GM23338 (cell line): Measurements from ENCODE around the gene PIAS1. TPM values are rescaled to one million over a fixed set of nuclear protein-coding genes. Genes with fewer than 3 reads are reported as not detected.

Source experiments
- ATAC-seq: fragments of 200-7000 bp; cut with Tn5 transposase; 3 replicates; pipeline ENCODE4 v1.9.1; 2020
- DNase-seq: peaks from one replicate; pipeline ENCODE4 v3.0.0-alpha.2; 2015; ENCODE audit warnings: low spot score
- H2AFZ ChIP-seq: fragments of 200-600 bp; sonication (generic); 2 replicates; pipeline ENCODE4 v1.8.0; 2016; ENCODE audit warnings: antibody characterized with exemption, mild to moderate bottlenecking, moderate library complexity
- H3F3A ChIP-seq: fragments of 200-600 bp; sonication (generic); replicated peaks from 2 replicates; pipeline ENCODE4 v1.8.0; 2017; ENCODE audit warnings: antibody characterized with exemption, mixed run types, low read depth
- H3K27ac ChIP-seq: fragments of 200-600 bp; sonication (generic); 2 replicates; pipeline ENCODE4 v1.6.1; 2016; ENCODE audit warnings: low read depth
- H3K27me3 ChIP-seq: fragments of 200-600 bp; sonication (generic); 2 replicates; pipeline ENCODE4 v1.8.0; 2016; ENCODE audit warnings: mild to moderate bottlenecking, mixed run types, moderate library complexity; ENCODE audit not compliant: insufficient read depth
- H3K36me3 ChIP-seq: fragments of 200-600 bp; sonication (generic); 2 replicates; pipeline ENCODE4 v1.8.0; 2016; ENCODE audit warnings: mild to moderate bottlenecking; ENCODE audit not compliant: insufficient read depth
- H3K4me1 ChIP-seq: fragments of 200-600 bp; sonication (generic); 2 replicates; pipeline ENCODE4 v1.8.0; 2016; ENCODE audit warnings: mild to moderate bottlenecking, moderate library complexity; ENCODE audit not compliant: insufficient read depth
- H3K4me2 ChIP-seq: fragments of 200-600 bp; sonication (generic); 2 replicates; pipeline ENCODE4 v1.7.1; 2017; ENCODE audit warnings: mixed run types
- H3K4me3 ChIP-seq: fragments of 200-600 bp; sonication (generic); 2 replicates; pipeline ENCODE4 v1.6.1; 2016; ENCODE audit warnings: mixed run types
- H3K79me2 ChIP-seq: fragments of 200-600 bp; sonication (generic); replicated peaks from 2 replicates; pipeline ENCODE4 v1.8.0; 2017; ENCODE audit warnings: mild to moderate bottlenecking; ENCODE audit not compliant: insufficient read depth
- H3K9me2 ChIP-seq: fragments of 200-600 bp; sonication (generic); 2 replicates; pipeline ENCODE4 v1.8.0; 2017; ENCODE audit not compliant: insufficient read depth
- H4K20me1 ChIP-seq: fragments of 200-600 bp; sonication (generic); replicated peaks from 2 replicates; pipeline ENCODE4 v1.8.0; 2017; ENCODE audit warnings: mild to moderate bottlenecking; ENCODE audit not compliant: insufficient read depth
- H3K27ac Mint-ChIP-seq: 2 replicates; pipeline ENCODE4 v1.8.0; 2020; ENCODE audit warnings: inconsistent platforms, mild to moderate bottlenecking, moderate library complexity, mixed read lengths
- H3K27me3 Mint-ChIP-seq: 3 replicates; pipeline ENCODE4 v1.8.0; 2022; ENCODE audit warnings: low read depth, mild to moderate bottlenecking, moderate library complexity, mixed read lengths, inconsistent platforms; ENCODE audit not compliant: insufficient read depth, poor library complexity
- H3K36me3 Mint-ChIP-seq: 3 replicates; pipeline ENCODE4 v1.8.0; 2021; ENCODE audit warnings: low read depth, mild to moderate bottlenecking, inconsistent platforms, moderate library complexity, mixed read lengths
- H3K4me1 Mint-ChIP-seq: 3 replicates; pipeline ENCODE4 v1.8.0; 2020; ENCODE audit warnings: mild to moderate bottlenecking, inconsistent platforms, mixed read lengths
- H3K4me3 Mint-ChIP-seq: 3 replicates; pipeline ENCODE4 v1.8.0; 2021; ENCODE audit warnings: moderate library complexity, mild to moderate bottlenecking, inconsistent platforms, mixed read lengths
- H3K9me3 Mint-ChIP-seq: 3 replicates; pipeline ENCODE4 v1.8.0; 2020; ENCODE audit warnings: moderate library complexity, mild to moderate bottlenecking, inconsistent platforms, mixed read lengths
- CREB1 ChIP-seq: fragments of 250-450 bp; sonication (Bioruptor Pico); IDR thresholded peaks from 2 replicates; pipeline ENCODE4 v1.5.0; 2020; ENCODE audit warnings: low read depth, mild to moderate bottlenecking, moderate library complexity
- ETS1 ChIP-seq: IDR thresholded peaks from 2 replicates; pipeline ENCODE4 v1.6.1; 2016; ENCODE audit warnings: antibody characterized with exemption
- EZH2 ChIP-seq: fragments of 200-600 bp; sonication (generic); IDR thresholded peaks from one replicate; pipeline ENCODE4 v1.8.0; 2017; ENCODE audit warnings: antibody characterized with exemption, mild to moderate bottlenecking, low read depth; ENCODE audit not compliant: unreplicated experiment
- EZH2phosphoT487 ChIP-seq: fragments of 200-600 bp; sonication (generic); IDR thresholded peaks from one replicate; pipeline ENCODE4 v1.8.1; 2018; ENCODE audit warnings: antibody characterized with exemption; ENCODE audit not compliant: unreplicated experiment
- JUNB ChIP-seq: IDR thresholded peaks from one replicate; pipeline ENCODE4 v1.6.1; 2016; ENCODE audit warnings: antibody characterized with exemption; ENCODE audit not compliant: unreplicated experiment
- NANOG ChIP-seq: IDR thresholded peaks from 2 replicates; pipeline ENCODE4 v1.6.1; 2016; ENCODE audit warnings: antibody characterized with exemption, borderline replicate concordance
- POLR2AphosphoS5 ChIP-seq: IDR thresholded peaks from 2 replicates; pipeline ENCODE4 v1.6.1; 2016; ENCODE audit warnings: antibody characterized with exemption, low read depth
- REST ChIP-seq: IDR thresholded peaks from one replicate; pipeline ENCODE4 v1.6.1; 2018; ENCODE audit warnings: antibody characterized with exemption; ENCODE audit not compliant: unreplicated experiment
- STAT1 ChIP-seq: IDR thresholded peaks from one replicate; pipeline ENCODE4 v1.6.1; 2016; ENCODE audit warnings: antibody characterized with exemption; ENCODE audit not compliant: unreplicated experiment
- ZNF114 ChIP-seq: fragments of 250-450 bp; sonication (Bioruptor Pico); IDR thresholded peaks from 2 replicates; pipeline ENCODE4 v1.5.0; 2020; ENCODE audit warnings: mild to moderate bottlenecking, moderate library complexity
- ZNF331 ChIP-seq: fragments of 250-450 bp; sonication (Bioruptor Pico); IDR thresholded peaks from 2 replicates; pipeline ENCODE4 v1.5.0; 2020; ENCODE audit warnings: low read depth, mild to moderate bottlenecking, moderate library complexity
- ZNF462 ChIP-seq: fragments of 250-450 bp; sonication (Bioruptor Pico); IDR thresholded peaks from 2 replicates; pipeline ENCODE4 v1.5.0; 2020; ENCODE audit warnings: mild to moderate bottlenecking, moderate library complexity
- polyA plus RNA-seq: library from polyadenylated mRNA; unstranded; fragments of >200 nt; fragmentation: Nextera tagmentation; extraction: Ambion mirVana; gene quantifications from 2 replicates; pipeline ENCODE4 v1.2.1, GENCODE V29; 2016
- total RNA-seq: library from RNA; depleted of rRNA; stranded (reverse); fragments of >200 nt; shearing (Covaris generic); gene quantifications from 2 replicates; pipeline ENCODE4 v1.2.3, GENCODE V29; 2014
- TF ChIP-seq, protein P1 (sequence below), 2 experiments: fragments of 200-600 bp in 1 of 2; sonication (generic) in 1 of 2; conservative IDR thresholded peaks; 2 replicates each; pipeline versions ENCODE4 v1.5.1 to v1.6.1; 2016 to 2017; ENCODE audit warnings: antibody characterized with exemption in 2 of 2, low read depth in 2 of 2, mild to moderate bottlenecking in 2 of 2, moderate library complexity in 1 of 2

PIAS1 gene
- total and polyA plus RNA-seq, 2 experiments from 2014 or later, result 30.7 to 32.1 TPM

DNA sequence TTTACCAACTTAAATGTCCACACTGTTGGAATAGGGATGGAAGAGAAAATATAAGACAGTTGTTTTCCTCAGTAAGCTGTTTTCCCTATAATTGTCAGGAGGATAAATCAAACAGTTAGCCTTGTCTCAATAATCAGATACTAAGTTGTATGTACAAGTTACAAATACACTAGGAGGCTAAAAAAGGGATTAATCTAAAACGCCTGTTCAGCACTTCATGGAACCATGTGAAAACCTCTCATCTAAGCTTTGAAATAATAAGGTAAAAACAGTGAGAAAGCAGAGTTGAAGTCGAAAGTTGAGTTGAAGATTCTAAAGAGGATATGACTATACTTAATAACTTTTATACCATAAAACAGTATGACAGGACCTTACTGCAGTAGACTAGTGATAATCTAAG lies 89.0 kb downstream of the PIAS1 start:
- no peak for ATAC-seq
- H3K9me3 Mint-ChIP-seq, result no peaks in the 10 kb centered on the region
- H3K4me3 Mint-ChIP-seq, result no peak overlapping the region
- H3K27ac Mint-ChIP-seq, result no peak overlapping the region
- Histone ChIP-seq H3K79me2 (no peaks in the 10 kb centered on the region), H3K4me2 (no peak overlapping the region), H3K4me3 (no peak overlapping the region), H3K9me2 (no peaks in the 10 kb centered on the region), H4K20me1 (0 out of 2 replicates have a peak, but pooled peaks cover 3% of the 10 kb centered on the region), H3K27ac (no peak overlapping the region), H3F3A (no peaks in the 10 kb centered on the region), H3K27me3 (no peaks in the 10 kb centered on the region), H2AFZ (no peak overlapping the region), H3K36me3 (no peaks in the 10 kb centered on the region; the same call in 1 of the 2 replicates), H3K4me1 (no peaks in the 10 kb centered on the region)
- TF ChIP-seq POLR2AphosphoS5 (no peak), EZH2phosphoT487 (no peak), NANOG (no peak), ZNF114 (CRISPR knock-in tag) (no peak), ETS1 (no peak), STAT1 (no peak), CREB1 (no peak), ZNF462 (CRISPR knock-in tag) (no peak), EZH2 (no peak), JUNB (no peak), ZNF331 (CRISPR knock-in tag) (no peak), REST (no peak)
- TF ChIP-seq, protein P1, sequence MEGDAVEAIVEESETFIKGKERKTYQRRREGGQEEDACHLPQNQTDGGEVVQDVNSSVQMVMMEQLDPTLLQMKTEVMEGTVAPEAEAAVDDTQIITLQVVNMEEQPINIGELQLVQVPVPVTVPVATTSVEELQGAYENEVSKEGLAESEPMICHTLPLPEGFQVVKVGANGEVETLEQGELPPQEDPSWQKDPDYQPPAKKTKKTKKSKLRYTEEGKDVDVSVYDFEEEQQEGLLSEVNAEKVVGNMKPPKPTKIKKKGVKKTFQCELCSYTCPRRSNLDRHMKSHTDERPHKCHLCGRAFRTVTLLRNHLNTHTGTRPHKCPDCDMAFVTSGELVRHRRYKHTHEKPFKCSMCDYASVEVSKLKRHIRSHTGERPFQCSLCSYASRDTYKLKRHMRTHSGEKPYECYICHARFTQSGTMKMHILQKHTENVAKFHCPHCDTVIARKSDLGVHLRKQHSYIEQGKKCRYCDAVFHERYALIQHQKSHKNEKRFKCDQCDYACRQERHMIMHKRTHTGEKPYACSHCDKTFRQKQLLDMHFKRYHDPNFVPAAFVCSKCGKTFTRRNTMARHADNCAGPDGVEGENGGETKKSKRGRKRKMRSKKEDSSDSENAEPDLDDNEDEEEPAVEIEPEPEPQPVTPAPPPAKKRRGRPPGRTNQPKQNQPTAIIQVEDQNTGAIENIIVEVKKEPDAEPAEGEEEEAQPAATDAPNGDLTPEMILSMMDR (conservative IDR thresholded peaks at IDR 0.05; ENCODE audit: low read depth in 2 of 2), result no peak
- H3K4me1 Mint-ChIP-seq, result peaks cover 8% of the 10 kb centered on the region; the same call in 2 of the 3 replicates
- H3K27me3 Mint-ChIP-seq, result no peaks in the 10 kb centered on the region
- DNase-seq, result no peak
- H3K36me3 Mint-ChIP-seq, result peaks cover 9% of the 10 kb centered on the region; the same call in 1 of the 3 replicates
